SW480 (cell line): ENCODE data around the gene LYSMD3.
A peak's percentile ranks its signal among the peaks of the same experiment; 100 is the strongest.

Source experiments
- DNase-seq: peaks from one replicate; pipeline ENCODE4 v3.0.0-alpha.2; 2016; ENCODE audit warnings: low spot score

LYSMD3 gene

DNA sequence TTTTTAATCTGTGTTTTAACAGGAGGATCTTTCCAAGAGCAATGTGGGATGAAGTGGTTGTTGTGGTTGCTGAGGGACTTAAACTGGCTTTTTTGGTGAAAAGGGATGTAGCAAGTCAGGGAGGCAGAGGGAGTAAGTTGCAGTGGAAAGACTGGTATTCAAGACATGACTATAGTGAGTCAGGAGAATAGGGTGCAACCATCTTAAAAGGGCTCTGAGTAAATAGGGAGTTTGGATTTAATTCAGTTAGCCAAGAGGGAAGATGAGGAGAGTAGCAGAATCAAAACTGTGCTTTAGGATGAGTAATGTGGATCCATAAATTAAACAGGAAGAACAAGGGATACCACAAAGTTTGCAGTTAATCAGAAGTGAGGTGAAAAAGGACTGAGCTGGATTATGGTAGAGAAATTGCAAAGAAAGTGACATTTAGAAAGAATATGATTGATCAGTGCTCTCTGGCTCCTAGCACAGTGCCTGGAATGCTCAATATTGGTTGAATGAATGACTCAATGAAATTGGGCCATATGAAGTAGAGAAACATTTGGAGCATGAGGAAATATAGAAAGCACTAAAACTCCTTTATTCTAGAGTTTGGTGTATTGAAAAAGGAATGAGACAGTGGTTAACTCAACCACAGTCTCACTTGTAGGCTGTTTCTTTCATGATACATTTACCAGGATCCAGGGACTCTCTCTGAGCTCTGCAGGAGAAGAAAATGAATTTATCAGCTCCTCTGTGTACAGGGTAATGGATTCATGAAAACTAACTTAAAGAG lies 49.6 kb downstream of the LYSMD3 start:
- DNase-seq = no peak

DNA sequence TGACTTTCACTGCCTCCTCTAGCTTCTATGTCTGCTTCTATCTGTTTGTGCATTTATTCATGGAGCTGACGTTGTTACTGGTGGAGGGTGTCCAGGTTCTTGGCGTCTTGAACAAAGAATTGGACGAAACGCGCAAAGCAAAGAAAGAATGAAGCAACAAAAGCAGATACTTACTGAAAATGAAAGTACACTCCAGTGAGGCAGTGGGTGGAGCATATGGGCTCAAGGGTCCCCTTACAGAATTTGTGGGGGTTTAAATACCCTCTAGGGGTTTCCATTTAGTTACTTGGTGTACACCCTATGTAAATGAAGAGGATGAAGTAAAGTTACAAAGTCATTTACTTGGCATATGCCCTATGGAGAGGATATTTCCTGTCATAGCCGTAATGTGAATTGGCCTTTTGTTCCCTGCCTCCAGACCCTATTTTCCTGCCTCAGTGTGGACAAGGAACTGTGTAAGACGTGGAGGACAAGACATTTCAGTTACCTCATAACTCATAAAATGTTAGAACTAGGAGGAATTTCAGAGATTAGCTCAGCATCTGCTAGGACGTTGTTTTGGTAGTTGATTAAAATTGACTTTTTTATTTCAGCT lies 51.7 kb downstream of the LYSMD3 start:
- DNase-seq = no peak

DNA sequence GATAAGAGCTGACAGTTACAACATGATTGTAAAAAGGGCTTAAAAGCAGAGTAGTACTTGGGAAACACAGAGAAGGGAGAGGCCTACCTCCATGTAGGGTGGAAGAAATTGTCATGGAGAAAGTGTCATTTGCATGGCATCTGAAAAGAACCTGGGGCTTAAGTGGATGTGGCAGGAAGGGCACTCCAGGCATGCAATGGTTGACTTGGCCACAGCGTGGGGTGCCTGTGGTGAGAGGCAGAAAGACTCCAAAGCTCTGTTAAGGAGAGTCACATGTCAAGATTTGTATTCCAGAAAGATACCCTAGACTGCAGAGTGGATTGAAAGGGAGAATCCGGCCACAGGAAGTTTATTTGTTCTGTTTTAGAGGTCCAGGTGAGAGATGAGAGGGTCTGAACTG lies 52.3 kb downstream of the LYSMD3 start:
- DNase-seq = no peak

DNA sequence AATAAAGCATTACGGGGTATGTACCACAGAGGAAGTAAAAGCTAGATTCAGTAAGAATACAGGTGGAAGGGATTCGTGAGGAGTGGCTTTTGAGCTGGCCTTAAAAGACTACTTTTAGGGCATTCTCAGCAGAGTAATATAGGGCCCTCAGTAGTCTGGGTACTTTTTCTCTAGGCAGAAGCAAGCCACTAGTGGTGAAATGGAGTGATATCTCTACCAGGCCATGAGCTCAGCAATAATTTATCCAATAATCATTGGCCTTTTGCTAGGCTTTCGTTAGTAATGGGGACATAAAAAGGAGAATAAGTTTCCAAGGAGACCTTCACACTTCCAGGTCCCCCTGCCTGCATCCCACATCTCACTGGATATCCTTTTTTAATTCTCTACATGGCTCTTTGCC lies 53.0 kb downstream of the LYSMD3 start:
- DNase-seq = no peak

GRCh38 chr5:90475436-90475980 lies 53.9 kb downstream of the LYSMD3 start:
- DNase-seq = peak; percentile 49

- DNase-seq = peak; percentile 92
Observed at GRCh38 chr5:90474235-90475107, 54.9 kb downstream of the LYSMD3 start, which contains the start of the genes MBLAC2 and POLR3G. TSS of gene MBLAC2 (minus strand) at chr5:90474771. CDS start at chr5:90474292, 479 bp downstream. TSS of gene POLR3G (plus strand) at chr5:90474864. CDS start at chr5:90485568, 10,704 bp downstream.

GRCh38 chr5:90473396-90474234 lies 55.8 kb downstream of the LYSMD3 start:
- peak; percentile 54 for DNase-seq

DNA sequence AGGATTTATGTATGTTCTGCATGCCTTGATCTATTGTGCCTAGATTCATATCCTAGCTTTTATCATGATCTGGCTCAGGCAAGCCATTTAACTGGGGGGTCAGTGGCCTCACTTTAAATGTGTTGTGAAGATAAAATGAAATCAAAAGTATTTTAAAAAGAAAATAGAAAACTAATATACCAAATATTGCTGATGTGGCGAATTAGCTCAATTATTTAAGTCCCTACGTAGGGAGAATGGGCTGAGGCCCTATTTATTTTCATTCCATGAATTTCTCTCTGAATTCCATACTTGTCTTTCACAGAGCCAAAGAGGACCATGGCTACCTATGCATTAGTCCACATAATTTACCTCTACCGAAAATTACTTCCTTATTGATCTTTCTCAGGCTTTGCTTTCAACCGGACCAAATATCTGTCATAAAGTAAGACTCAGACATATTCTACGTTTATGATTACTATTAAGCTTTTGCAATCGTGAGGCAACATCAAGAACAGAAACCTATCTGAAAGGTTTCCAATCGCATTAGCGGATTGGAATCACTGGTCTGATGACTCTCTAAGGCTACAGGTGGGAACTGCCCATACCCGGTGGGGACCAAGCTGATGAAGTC lies 56.5 kb downstream of the LYSMD3 start:
- DNase-seq = no peak
